NOMO-1 treated with DMSO at 0.1 percent for 48 hours (cell line): ENCODE results near the gene PCK1.
A peak's percentile ranks its signal among the peaks of the same experiment; 100 is the strongest.

ENCODE experiments used
- DNase-seq: peaks from one replicate; lab custom pipeline; 2025; ENCODE audit not compliant: unreplicated experiment; lab: John Stamatoyannopoulos, UW

The PCK1 gene

DNA sequence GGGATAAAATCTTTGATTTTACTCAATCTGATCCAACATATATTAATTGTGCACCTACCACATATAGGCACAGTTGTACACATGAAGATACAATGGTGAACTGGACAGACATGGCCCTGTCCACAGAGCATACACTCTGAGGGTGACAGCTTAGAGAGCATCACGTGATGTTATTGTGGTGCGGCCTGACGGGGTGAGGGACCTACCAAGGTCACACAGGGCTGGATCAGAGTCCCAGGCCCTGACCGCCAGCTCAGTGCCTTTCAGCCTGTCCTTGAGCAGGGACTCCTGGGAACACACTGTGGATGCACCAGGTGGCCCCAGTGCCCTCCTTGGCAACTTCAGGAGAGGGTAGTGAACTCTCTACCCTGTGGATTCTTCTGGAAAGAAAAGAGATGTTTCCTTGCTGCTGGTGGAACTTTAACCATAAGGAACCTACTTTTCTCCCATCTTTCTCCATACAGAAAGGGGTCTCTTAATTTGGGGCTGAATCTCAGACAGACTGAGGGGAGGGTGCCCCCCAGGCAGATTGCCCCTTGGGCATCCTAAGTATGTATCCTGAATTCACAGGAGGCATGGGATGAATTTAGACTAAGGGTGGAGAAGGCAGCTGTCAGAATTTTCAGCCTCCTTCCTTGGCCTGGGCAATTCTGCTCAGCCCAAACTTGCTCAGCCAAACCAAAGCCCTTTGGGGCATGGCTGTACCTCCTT, 26.5 kb downstream of the PCK1 start:
- no peak for DNase-seq

DNA sequence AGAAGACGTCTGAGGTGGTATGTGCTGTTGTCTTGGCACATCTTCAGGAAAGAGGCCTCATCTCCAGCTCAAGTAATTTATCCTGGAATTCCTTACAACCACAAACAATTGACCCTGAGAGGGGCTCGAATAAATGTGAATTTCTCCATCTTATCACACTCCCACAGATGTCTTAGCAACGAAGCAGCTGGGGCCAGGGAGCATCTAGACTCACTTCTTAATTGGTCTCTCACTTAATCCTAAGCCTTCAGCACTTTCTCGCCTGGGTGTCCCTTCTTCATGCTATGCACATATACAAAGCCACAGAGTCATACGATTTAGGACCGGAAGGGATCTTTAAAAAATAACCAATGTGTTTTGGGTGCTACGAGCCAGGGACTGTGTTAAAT, 27.1 kb downstream of the PCK1 start:
- DNase-seq = no peak

GRCh38 chr20:57588596-57588995, 27.7 kb downstream of the PCK1 start:
- DNase-seq = no peak

- no peak for DNase-seq
Measured at GRCh38 chr20:57589123-57589727, 28.3 kb downstream of the PCK1 start.

- DNase-seq = no peak
Measured at GRCh38 chr20:57589728-57590484, 29.0 kb downstream of the PCK1 start.

GRCh38 chr20:57590485-57591288, 29.8 kb downstream of the PCK1 start:
- DNase-seq = no peak

GRCh38 chr20:57591289-57592229, 30.6 kb downstream of the PCK1 start:
- no peak for DNase-seq

DNA sequence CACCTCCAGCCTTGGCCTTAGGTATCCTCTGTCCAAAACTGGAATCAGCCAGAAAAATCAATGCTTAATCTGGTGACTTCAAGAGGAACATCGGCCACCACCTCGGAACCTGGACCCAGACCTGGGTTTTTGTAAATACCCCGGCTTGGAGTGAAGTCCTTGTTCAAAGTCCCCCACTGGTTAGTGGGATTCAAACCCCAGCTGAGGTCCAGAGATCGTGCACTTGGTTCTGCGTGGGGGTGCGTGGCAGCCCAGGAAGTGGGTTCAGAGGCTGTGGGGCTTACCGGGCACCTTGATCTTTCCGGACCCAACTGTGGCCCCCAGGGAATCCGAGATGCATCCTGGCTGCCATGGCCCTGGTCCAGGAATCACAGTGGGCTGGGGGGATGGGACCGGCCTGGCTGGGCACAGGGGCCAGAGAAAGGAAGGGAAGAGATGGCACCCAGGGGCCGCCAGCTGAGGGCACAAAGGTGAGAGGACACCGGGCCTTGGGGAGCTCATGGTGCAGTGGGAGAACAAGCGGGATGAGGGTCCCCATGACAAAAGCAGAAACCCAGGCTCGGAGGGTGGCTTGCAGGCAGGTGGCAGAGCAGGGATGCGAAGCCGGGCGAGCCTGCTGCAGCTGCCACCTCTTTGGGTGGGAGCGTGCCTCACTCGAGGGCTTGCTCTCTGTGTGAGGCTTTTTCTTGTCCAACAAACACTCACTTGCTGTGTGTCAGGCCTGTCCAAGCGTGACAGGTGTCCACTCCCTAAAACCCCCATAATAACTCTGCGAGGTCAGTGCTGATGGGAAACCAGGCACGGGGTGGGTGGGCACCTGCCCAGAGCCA, 31.6 kb downstream of the PCK1 start:
- DNase-seq = no peak

DNA sequence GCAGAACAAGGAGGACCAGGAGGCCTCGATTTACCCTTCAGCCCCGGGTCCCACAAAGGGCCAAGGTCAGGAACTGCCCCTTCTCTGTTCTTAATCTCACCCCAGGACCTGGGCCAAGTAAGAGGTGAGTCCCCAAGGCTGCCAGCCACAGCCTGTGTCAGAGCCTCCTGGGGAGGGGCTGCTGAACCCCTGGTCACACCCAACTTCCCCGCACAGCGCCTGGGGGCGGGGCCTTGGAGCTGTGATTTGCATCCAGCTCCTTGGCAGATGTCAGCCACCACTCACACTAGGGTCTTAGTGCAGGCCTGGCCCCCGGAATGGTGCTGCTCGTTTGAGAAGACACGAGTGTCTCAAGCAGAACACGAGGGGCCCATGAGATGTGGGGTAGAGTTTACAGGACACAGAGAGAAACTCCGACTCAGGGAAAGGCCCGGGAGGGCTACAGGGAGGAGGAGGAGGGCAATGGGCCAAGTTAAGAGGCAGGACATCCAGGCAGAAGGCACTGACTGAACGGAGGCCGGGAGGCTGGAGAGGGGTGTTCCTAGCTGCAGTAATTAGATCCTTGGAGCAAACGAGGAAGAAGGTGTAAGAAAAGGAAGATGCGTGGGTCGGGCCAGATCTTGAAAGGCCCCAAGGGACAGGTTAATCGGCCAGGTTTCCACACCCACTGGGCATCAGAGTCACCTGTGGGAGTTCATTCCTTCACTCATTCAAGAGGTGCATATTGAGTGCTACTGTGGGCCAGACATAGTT, 32.4 kb downstream of the PCK1 start:
- no peak for DNase-seq

DNA sequence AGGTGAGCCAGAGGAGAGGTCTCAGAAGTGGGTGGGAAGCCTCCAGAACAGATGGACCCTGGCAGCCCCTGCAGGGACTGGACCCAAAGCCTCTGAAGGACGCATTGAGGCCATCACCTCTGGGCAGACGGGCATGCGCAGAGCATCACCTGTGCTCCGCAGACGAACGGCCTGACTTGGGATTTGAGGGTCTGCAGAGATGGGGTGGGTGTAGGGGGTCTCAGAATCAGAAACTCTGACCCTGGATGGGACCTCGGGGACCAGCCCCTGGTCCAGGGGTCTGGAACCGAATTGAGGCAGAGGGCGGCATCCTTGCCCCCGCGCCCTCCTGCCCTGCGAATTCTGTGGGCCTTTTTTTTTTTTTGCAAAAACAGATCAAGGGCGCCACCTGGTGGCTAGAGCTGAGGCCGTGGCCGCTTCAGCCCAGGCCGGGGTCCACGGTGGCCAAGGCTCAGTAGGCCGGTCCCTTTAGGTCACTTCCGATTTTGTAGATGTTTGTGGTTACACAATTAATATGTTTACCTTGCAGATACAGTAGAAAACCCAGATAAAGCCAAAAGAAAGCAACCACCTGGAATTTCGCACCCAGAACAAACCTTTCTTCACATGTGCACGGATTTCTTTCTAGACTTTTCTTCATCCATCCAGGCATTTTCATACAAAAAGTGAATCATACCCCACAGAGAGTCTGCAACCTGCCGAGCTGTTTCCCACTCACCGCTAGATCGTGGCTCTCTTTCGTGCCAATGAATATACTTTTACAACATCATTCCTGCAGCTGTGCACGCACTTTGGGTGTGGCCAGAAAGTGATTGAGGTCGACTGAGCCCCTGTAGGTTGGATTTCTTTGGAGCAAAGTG, 33.4 kb downstream of the PCK1 start:
- DNase-seq = no peak

DNA sequence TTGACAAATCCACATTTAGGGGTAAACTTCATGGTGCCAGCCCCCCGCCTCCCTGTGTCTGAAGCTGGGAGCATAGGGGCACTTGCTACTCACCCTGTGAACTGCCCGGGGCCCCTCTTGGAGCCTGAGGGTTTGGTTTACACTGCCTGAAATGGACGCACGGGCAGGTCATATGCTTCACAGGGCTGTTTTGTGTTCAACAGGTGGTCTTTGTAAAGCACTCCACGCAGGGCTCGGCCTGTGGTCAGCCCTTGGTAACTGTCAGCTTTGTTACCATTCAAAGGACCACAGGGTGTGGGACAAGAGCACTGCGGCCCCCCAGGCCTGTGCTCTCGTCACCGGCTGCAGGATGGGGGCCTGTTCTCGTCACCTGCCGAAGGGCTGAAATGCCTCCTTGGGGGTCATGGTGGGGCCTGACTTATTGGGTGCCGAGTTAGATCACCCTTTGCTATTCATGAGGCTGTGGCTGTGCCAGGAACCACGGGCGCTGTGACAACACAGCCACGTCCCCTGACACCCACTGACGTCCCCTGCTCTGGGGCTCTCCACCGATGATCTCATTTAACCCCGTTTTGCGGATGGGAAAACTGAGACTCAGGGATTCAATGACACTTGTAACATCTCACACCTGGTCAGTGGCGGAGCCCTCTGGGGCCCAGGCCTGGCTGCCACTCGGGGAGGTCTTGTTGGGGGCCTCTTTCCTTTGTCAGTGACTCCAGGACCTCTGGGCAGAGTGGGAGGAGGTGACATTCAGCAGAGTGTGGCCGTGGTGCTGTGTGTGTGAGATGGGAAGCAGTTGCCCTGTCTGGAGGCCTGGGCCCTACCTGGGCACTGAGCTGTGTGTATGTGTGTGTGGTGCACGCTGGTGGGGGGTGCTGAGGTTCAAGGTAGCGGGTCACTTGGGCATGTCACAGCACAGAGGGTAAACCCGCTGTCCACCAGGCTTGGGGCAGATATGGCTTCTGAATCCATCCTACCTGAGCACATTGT, 34.4 kb downstream of the PCK1 start:
- DNase-seq = no peak

DNA sequence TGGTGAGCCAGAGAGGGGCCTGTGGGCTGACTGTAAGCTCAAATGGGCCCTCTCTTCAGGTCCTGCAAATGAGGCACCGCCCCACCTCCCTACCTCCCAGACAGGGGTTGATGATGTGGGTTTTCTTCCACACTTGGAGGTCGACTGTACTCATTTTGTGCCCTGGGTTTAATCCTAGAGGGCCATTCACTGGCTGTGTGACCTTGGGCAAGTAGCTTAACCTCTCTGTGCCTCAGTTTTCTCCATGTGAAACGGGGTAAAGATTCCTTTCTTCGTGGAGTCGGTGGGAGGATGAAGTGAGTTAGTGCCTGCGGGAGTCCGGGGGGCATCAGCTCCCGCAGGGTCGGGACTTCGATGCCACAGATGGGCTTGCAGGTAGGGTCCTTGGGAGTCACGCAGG, 35.4 kb downstream of the PCK1 start:
- DNase-seq = no peak

GRCh38 chr20:57596998-57597939, 36.4 kb downstream of the PCK1 start:
- peak; percentile 39 for DNase-seq

DNA sequence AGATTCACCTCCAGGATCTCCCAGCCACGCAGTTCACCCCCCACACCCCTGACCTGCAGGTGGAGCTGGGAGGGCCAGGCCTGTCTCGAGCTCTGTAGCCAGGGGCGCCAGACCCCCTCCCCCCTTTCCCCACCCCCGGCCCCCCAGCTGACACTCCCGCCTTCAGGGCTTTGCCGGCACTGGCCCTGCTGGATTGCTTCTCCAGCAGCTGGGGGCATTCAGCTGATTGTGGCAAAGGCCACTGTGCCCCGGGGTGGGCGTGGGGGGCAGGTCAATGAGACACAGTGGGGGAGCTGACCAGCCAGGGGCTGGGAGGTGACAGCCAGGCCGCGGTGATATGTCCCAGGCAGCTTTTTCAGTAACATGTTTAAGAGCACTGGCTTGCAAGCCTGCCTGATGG, 37.1 kb downstream of the PCK1 start:
- no peak for DNase-seq

- DNase-seq = no peak
Measured at GRCh38 chr20:57598491-57598890, 37.6 kb downstream of the PCK1 start.
